Small intestine (tissue), 7 donors: ENCODE measurements around the gene NADK2. TPM values are rescaled to one million over a fixed set of nuclear protein-coding genes. Genes with fewer than 3 reads are reported as not detected.
A peak's percentile ranks its signal among the peaks of the same experiment; 100 is the strongest.

Experiments used
- DNase-seq, 2 donors: peaks; one replicate each; pipeline versions ENCODE4 v3.0.0 to v3.0.0-alpha.2; 2013
- FAIRE-seq: peaks from 2 replicates; lab custom pipeline; 2012; peaks lifted over from hg19 to GRCh38; lab: Jason Lieb, UNC
- H3K27ac ChIP-seq, 3 donors: one replicate each; pipeline ENCODE4 v1.5.1; 2013; ENCODE audit warnings: low read length in 2 of 3, mild to moderate bottlenecking in 2 of 3, control low read depth in 1 of 3, inconsistent platforms in 1 of 3, low read depth in 1 of 3, moderate library complexity in 1 of 3
- H3K27me3 ChIP-seq, 3 donors: one replicate each; pipeline ENCODE4 v1.6.1; 2013; ENCODE audit warnings: low read length in 3 of 3, inconsistent platforms in 1 of 3; ENCODE audit not compliant: control insufficient read depth in 3 of 3, insufficient read depth in 3 of 3
- H3K36me3 ChIP-seq, 3 donors: one replicate each; pipeline ENCODE4 v1.6.1; 2013; ENCODE audit warnings: low read length in 3 of 3, inconsistent platforms in 1 of 3, low read depth in 1 of 3, mild to moderate bottlenecking in 1 of 3, moderate library complexity in 1 of 3; ENCODE audit not compliant: control insufficient read depth in 3 of 3, insufficient read depth in 2 of 3
- H3K4me1 ChIP-seq, 3 donors: one replicate each; pipeline ENCODE4 v1.6.1; 2013; ENCODE audit warnings: low read length in 2 of 3, inconsistent platforms in 1 of 3, low read depth in 1 of 3, mild to moderate bottlenecking in 1 of 3, moderate library complexity in 1 of 3; ENCODE audit not compliant: control insufficient read depth in 3 of 3, insufficient read depth in 2 of 3
- H3K4me3 ChIP-seq, 3 donors: one replicate each; pipeline ENCODE4 v1.5.1; 2013; ENCODE audit warnings: low read length in 3 of 3, control low read depth in 1 of 3, inconsistent platforms in 1 of 3, low read depth in 1 of 3, mild to moderate bottlenecking in 1 of 3, moderate library complexity in 1 of 3
- H3K9me3 ChIP-seq, 2 donors: one replicate each; pipeline ENCODE4 v1.6.1; 2013; ENCODE audit warnings: low read depth in 1 of 2, low read length in 1 of 2; ENCODE audit not compliant: control insufficient read depth in 2 of 2, insufficient read depth in 1 of 2
- WGBS, 3 donors: extraction: QIAGEN DNeasy Blood & Tissue Kit; methylation state at CpG; one replicate each; pipeline ENCODE4 v1.1.7; 2013; 5-methylcytosine and 5-hydroxymethylcytosine counted together
- polyA plus RNA-seq, 4 donors: library from polyadenylated mRNA; stranded (reverse) in 3 of 4; unstranded in 1 of 4; fragments of 200-250 nt in 3 of 4; fragments of 120-200 nt in 1 of 4; gene quantifications; one replicate each; pipeline versions ENCODE4 v1.2.1 to v1.2.3, GENCODE V29; 2013
- donor health status: healthy with polysubstance abuse.
- donor health status: control.
- donor health status: control.
- donor health status: Bipolar disorder and iron deficiency.
- donor health status: healthy.

Gene NADK2
- polyA plus RNA-seq, 4 donors, result 13.0 to 59.1 (median 14.2) TPM

DNA sequence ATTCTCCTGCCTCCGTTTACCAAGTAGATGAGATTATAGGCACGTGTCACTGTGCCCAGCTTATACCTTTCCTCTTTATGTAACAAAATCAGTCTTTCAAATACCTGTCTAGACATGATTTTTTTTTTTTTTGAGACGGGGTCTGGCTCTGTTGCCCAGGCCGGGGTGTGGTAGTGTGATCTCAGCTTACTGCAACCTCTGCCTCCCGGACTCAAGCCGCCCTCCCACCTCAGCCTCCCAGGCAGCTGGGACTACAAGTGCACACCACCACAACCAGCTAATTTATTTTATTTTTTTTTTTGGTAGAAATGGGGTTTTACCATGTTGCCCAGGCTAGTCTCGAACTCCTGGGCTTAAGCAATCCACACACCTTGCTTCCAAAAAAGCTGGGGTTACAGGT lies 13.2 kb downstream of the NADK2 start:
- DNase-seq (no peak), FAIRE-seq (no peak)
- Histone ChIP-seq H3K4me3 (no peak overlapping the region), H3K27me3 (no peaks in the 10 kb centered on the region), H3K36me3 (peaks cover 0 to 5% (median 0%) of the 10 kb centered on the region in 3 donors), H3K9me3 (no peaks in the 10 kb centered on the region), H3K4me1 (no peaks in the 10 kb centered on the region), H3K27ac (no peak overlapping the region)
- WGBS, 3 donors, result 94 to 97% (median 95%) methylated on average over 7 of the region's 7 CpGs

GRCh38 chr5:36227046-36227445 lies 14.7 kb downstream of the NADK2 start:
- FAIRE-seq (no peak), DNase-seq (no peak)
- H3K36me3 ChIP-seq, result peaks cover 0 to 5% (median 4%) of the 10 kb centered on the region in 3 donors
- no peaks in the 10 kb centered on the region for H3K4me1 ChIP-seq
- H3K27ac ChIP-seq, result no peak overlapping the region
- no peaks in the 10 kb centered on the region for H3K9me3 ChIP-seq
- H3K4me3 ChIP-seq, result no peak overlapping the region
- H3K27me3 ChIP-seq, result no peaks in the 10 kb centered on the region

DNA sequence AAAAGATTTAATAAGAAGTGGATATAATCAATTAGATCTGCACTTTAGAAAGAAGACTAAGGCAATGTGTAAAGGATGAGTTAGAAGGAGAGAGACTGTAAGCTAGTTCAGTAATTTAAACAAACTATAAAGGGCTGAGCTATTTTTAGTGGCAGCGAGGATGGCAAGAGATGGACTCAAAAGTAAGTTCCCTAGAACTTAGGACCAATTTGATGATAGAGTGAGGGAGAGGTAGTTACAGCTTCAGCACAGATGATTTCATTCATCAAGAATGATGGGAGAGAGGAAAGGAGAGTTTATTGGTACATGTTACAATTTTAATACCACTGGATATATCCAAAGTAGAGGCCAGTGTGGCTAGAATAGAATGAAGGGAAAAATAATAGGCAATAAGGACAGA lies 19.1 kb downstream of the NADK2 start:
- H3K9me3 ChIP-seq, result no peaks in the 10 kb centered on the region
- H3K27ac ChIP-seq, result no peak overlapping the region
- DNase-seq (no peak), FAIRE-seq (no peak)
- H3K27me3 ChIP-seq, result no peaks in the 10 kb centered on the region
- 94 to 98% (median 97%) methylated on average over 1 of the region's 1 CpG for WGBS, 3 donors
- H3K36me3 ChIP-seq, result peaks cover 0 to 16% (median 4%) of the 10 kb centered on the region in 3 donors
- H3K4me3 ChIP-seq, result no peak overlapping the region
- no peaks in the 10 kb centered on the region for H3K4me1 ChIP-seq

DNA sequence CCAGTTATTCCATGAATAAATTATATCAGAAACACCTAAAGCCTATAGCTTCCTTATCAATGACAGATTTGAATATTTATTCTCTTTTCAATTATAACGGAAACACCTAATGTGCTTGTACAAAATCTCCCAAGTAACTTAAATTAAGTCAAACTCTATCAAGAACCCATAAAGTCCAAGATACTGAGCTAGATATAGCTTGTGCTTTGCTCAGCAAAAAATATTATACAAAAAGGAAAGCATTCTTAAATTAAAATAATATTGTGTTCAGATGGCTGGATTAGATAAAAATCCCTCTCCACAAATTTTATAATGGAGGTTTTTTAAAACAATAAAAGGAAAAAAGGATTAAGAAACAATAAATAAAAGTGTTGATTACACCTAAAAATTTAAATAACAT lies 23.7 kb downstream of the NADK2 start:
- FAIRE-seq, result peak; percentile 49
- DNase-seq, result no peak
- H3K36me3 ChIP-seq, result peaks cover 0 to 10% (median 7%) of the 10 kb centered on the region in 3 donors

DNA sequence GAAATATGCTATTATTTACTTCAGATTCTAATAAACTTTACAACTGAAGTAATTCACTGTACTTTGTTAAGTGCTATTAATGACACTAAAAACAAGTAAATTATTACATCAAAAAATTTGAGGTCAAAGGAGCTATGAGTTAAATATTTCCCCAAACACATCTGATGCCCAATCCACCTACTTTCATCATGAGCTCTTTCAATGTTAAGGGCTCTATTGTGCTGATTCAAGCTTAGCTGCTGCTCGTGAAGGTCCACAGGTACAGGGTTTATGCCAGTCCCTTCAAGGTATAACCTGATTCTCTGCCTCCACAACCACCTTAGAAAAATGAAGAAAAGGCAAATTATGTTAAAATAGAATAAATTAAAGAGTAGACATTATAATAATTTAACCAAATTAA lies 24.2 kb downstream of the NADK2 start:
- Histone ChIP-seq H3K27me3 (no peaks in the 10 kb centered on the region), H3K4me1 (no peaks in the 10 kb centered on the region), H3K36me3 (peaks cover 0 to 10% (median 7%) of the 10 kb centered on the region in 3 donors), H3K4me3 (no peak overlapping the region), H3K9me3 (no peaks in the 10 kb centered on the region), H3K27ac (no peak overlapping the region)
- FAIRE-seq (no peak), DNase-seq (peak in 1 of 2 donors; percentile 23)
- WGBS, 3 donors, result 31 to 79% (median 50%) methylated on average over 1 of the region's 1 CpG

More for the DNA sequence above, 23.7 kb downstream of the NADK2 start:
- Histone ChIP-seq H3K9me3 (no peaks in the 10 kb centered on the region), H3K4me3 (no peak overlapping the region), H3K4me1 (no peaks in the 10 kb centered on the region), H3K27ac (no peak overlapping the region), H3K27me3 (no peaks in the 10 kb centered on the region)
- 88 to 100% (median 90%) methylated on average over 1 of the region's 1 CpG for WGBS, 3 donors

DNA sequence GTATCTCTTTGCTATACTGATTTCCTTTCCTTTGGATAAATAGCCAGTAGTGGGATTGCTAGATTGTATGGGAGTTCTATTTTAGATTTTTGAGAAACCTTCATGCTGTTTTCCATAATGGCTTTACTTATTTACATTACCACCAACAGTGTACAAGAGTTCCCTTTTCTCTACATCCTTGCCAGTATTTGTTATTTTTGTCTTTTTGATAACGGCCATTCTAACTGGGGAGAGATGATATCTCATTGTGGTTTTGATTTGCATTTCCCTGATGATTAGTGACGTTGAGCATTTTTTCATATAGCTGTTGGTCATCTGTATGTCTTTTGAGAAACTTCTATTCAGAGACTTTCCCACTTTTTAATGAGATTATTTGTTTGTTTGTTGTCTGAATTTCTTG lies 25.8 kb downstream of the NADK2 start:
- Histone ChIP-seq H3K4me1 (no peaks in the 10 kb centered on the region), H3K27ac (no peak overlapping the region), H3K36me3 (peaks cover 0 to 11% (median 4%) of the 10 kb centered on the region in 3 donors), H3K4me3 (no peak overlapping the region), H3K9me3 (no peaks in the 10 kb centered on the region), H3K27me3 (no peaks in the 10 kb centered on the region)
- no peak for DNase-seq
- WGBS, 3 donors, result 76 to 94% (median 82%) methylated on average over 2 of the region's 2 CpGs
- FAIRE-seq, result no peak

DNA sequence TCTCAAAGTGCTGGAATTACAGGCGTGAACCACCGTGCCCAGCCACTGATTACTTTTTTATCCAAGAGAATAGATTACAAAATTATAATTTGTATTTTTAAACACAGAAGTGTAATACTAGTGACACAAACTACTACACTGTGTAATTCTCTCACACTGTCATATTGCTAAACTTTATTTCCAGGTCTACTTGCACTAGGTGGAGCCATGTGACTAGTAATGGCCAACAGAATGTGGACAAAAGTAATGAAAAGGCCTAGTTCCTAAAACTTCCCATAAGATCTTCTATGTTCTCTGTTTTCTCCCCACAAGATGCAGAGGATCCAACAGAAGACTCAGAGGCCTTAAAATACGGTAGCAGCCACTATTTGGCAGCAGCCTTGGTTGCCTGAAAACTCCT lies 27.3 kb downstream of the NADK2 start:
- Histone ChIP-seq H3K27me3 (no peaks in the 10 kb centered on the region), H3K27ac (no peak overlapping the region), H3K36me3 (peaks cover 0 to 8% (median 8%) of the 10 kb centered on the region in 3 donors), H3K9me3 (no peaks in the 10 kb centered on the region), H3K4me1 (no peaks in the 10 kb centered on the region), H3K4me3 (no peak overlapping the region)
- DNase-seq, result no peak
- no peak for FAIRE-seq
- 89 to 92% (median 89%) methylated on average over 3 of the region's 3 CpGs for WGBS, 3 donors

DNA sequence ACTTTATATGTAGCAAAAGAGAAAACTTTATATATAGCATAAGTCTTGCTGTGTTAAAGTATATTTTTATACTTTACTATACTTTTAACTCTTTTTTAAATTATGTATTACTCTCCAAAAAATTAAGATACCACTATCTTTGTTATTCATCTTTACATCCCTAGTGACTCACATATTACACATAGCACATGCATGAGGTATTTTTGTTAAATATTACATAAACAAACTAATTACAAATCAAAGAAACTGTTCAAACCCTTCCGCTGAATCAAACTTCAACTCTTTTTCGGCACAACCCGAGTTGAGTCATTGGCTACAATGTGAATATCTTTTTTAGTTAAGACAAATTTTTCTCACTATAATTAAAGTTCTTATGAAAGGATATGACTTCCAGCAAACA lies 32.1 kb downstream of the NADK2 start:
- Histone ChIP-seq H3K27me3 (no peaks in the 10 kb centered on the region), H3K27ac (no peak overlapping the region), H3K36me3 (peaks cover 3 to 7% (median 7%) of the 10 kb centered on the region in 3 donors), H3K4me1 (no peaks in the 10 kb centered on the region), H3K4me3 (no peak overlapping the region), H3K9me3 (no peaks in the 10 kb centered on the region)
- no peak for FAIRE-seq
- no peak for DNase-seq
- WGBS, 3 donors, result 91 to 95% (median 92%) methylated on average over 3 of the region's 3 CpGs

GRCh38 chr5:36208786-36209185 lies 32.9 kb downstream of the NADK2 start:
- no peak overlapping the region for H3K27ac ChIP-seq
- FAIRE-seq, result no peak
- H3K4me1 ChIP-seq, result no peaks in the 10 kb centered on the region
- 97 to 99% (median 98%) methylated on average over 2 of the region's 2 CpGs for WGBS, 3 donors
- no peak overlapping the region for H3K4me3 ChIP-seq
- H3K9me3 ChIP-seq, result no peaks in the 10 kb centered on the region
- H3K36me3 ChIP-seq, result peaks cover 3 to 7% (median 6%) of the 10 kb centered on the region in 3 donors
- DNase-seq, result no peak
- no peaks in the 10 kb centered on the region for H3K27me3 ChIP-seq
